GM19397 (cell line): ENCODE results near the gene XAF1.
"Not testable (repeated sequence)": the region's sequence is repeated elsewhere in the genome, so short reads cannot be mapped to it uniquely, and the experiment has no call there.

Source experiments
- ATAC-seq: cut with Tn5 transposase; IDR thresholded peaks from one replicate; pipeline ENCODE4 v1.9.1; 2021; ENCODE audit warnings: mild to moderate bottlenecking, moderate library complexity; ENCODE audit not compliant: unreplicated experiment

The XAF1 gene

GRCh38 chr17:6797718-6798351 is 42.0 kb downstream of the XAF1 start:
- no peak for ATAC-seq

GRCh38 chr17:6799738-6800137 is 43.9 kb downstream of the XAF1 start:
- ATAC-seq, result no peak

GRCh38 chr17:6800422-6801027 is 44.7 kb downstream of the XAF1 start:
- ATAC-seq, result no peak

- no peak for ATAC-seq
Measured at GRCh38 chr17:6811510-6811909, 55.7 kb downstream of the XAF1 start.

- no peak for ATAC-seq
Measured at GRCh38 chr17:6812295-6812694, 56.4 kb downstream of the XAF1 start.

GRCh38 chr17:6815775-6816174 is 59.9 kb downstream of the XAF1 start:
- no peak for ATAC-seq

GRCh38 chr17:6816368-6816767 is 60.5 kb downstream of the XAF1 start:
- not testable (repeated sequence) for ATAC-seq

- no peak for ATAC-seq
Measured at GRCh38 chr17:6818938-6819337, 63.1 kb downstream of the XAF1 start.

- no peak for ATAC-seq
Measured at GRCh38 chr17:6823011-6823442, 67.2 kb downstream of the XAF1 start.
